WTC11 (cell line): ENCODE measurements around the gene SH3RF2. TPM values are rescaled to one million over a fixed set of nuclear protein-coding genes. Genes with fewer than 3 reads are reported as not detected.

ENCODE experiments used
- ATAC-seq: fragments of 200-7000 bp; cut with Tn5 transposase; 2 replicates; pipeline ENCODE4 v1.10.0; 2021; ENCODE audit warnings: mild to moderate bottlenecking, moderate library complexity
- CTCF ChIA-PET: fragments of 300-600 bp; sonication (Branson Sonifier 250); formaldehyde crosslinking; loops from one replicate; lab custom pipeline; 2021; ENCODE audit warnings: antibody characterized with exemption; lab: Charles Lee
- POLR2A ChIA-PET: fragments of 350-600 bp; sonication (Branson Sonifier 250); formaldehyde crosslinking; loops from one replicate; lab custom pipeline; 2021; ENCODE audit warnings: antibody characterized with exemption; lab: Charles Lee
- DNase-seq: peaks from one replicate; pipeline ENCODE4 v3.0.0; 2021; ENCODE audit warnings: low spot score
- H3K27ac Mint-ChIP-seq: 2 replicates; pipeline ENCODE4 v1.8.0; 2021; ENCODE audit warnings: mixed read lengths
- H3K27me3 Mint-ChIP-seq: 2 replicates; pipeline ENCODE4 v1.8.0; 2021; ENCODE audit warnings: low read depth, mild to moderate bottlenecking, moderate library complexity, mixed read lengths
- H3K36me3 Mint-ChIP-seq: 2 replicates; pipeline ENCODE4 v1.8.0; 2021; ENCODE audit warnings: mixed read lengths
- H3K4me1 Mint-ChIP-seq: 2 replicates; pipeline ENCODE4 v1.8.0; 2022; ENCODE audit warnings: mixed read lengths
- H3K4me3 Mint-ChIP-seq: 2 replicates; pipeline ENCODE4 v1.8.0; 2021; ENCODE audit warnings: mild to moderate bottlenecking, moderate library complexity, mixed read lengths
- H3K9me3 Mint-ChIP-seq: 2 replicates; pipeline ENCODE4 v1.8.0; 2021; ENCODE audit warnings: mixed read lengths
- CREB1 ChIP-seq: sonication (generic); formaldehyde crosslinking; IDR thresholded peaks from 2 replicates; pipeline ENCODE4 v1.8.0; 2023; ENCODE audit warnings: mild to moderate bottlenecking, missing genetic modification reagents
- HMGA2 ChIP-seq: fragments of 250-450 bp; sonication (Bioruptor Pico); IDR thresholded peaks from 2 replicates; pipeline ENCODE4 v1.4.0; 2021; ENCODE audit warnings: mild to moderate bottlenecking, moderate library complexity
- JUN ChIP-seq: sonication (generic); formaldehyde crosslinking; IDR thresholded peaks from 2 replicates; pipeline ENCODE4 v1.8.0; 2023; ENCODE audit warnings: mild to moderate bottlenecking, missing genetic modification reagents
- NFE2L1 ChIP-seq: sonication (generic); formaldehyde crosslinking; IDR thresholded peaks from 2 replicates; pipeline ENCODE4 v1.8.1; 2023; ENCODE audit warnings: missing genetic modification reagents
- NR2C2 ChIP-seq: sonication (generic); formaldehyde crosslinking; IDR thresholded peaks from 2 replicates; pipeline ENCODE4 v1.8.0; 2022; ENCODE audit warnings: mild to moderate bottlenecking, missing genetic modification reagents
- OVOL2 ChIP-seq: fragments of 250-450 bp; sonication (Bioruptor Pico); IDR thresholded peaks from 2 replicates; pipeline ENCODE4 v1.9.0; 2021; ENCODE audit warnings: mild to moderate bottlenecking, borderline replicate concordance
- SOX15 ChIP-seq: fragments of 250-450 bp; sonication (Bioruptor Pico); IDR thresholded peaks from 2 replicates; pipeline ENCODE4 v1.9.0; 2021; ENCODE audit warnings: mild to moderate bottlenecking
- TP53 ChIP-seq: sonication (generic); formaldehyde crosslinking; IDR thresholded peaks from 2 replicates; pipeline ENCODE4 v1.8.1; 2023; ENCODE audit warnings: mild to moderate bottlenecking, missing genetic modification reagents
- ZNF396 ChIP-seq: fragments of 250-450 bp; sonication (Bioruptor Pico); IDR thresholded peaks from 2 replicates; pipeline ENCODE4 v1.8.0; 2021; ENCODE audit warnings: mild to moderate bottlenecking, moderate library complexity, borderline replicate concordance
- ZNF416 ChIP-seq: fragments of 250-450 bp; sonication (Bioruptor Pico); IDR thresholded peaks from 2 replicates; pipeline ENCODE4 v1.9.0; 2021; ENCODE audit warnings: mild to moderate bottlenecking, inconsistent platforms
- total RNA-seq: library from RNA; stranded (reverse); gene quantifications from 3 replicates; pipeline ENCODE4 v1.2.3, GENCODE V29; 2021
- TF ChIP-seq, protein P1 (sequence below): sonication (generic); formaldehyde crosslinking; IDR thresholded peaks from 2 replicates; pipeline ENCODE4 v1.8.1; 2023; ENCODE audit warnings: mild to moderate bottlenecking, missing genetic modification reagents, moderate library complexity
- TF ChIP-seq, protein P2 (sequence below): sonication (generic); formaldehyde crosslinking; IDR thresholded peaks from 2 replicates; pipeline ENCODE4 v1.8.1; 2023; ENCODE audit warnings: mild to moderate bottlenecking, missing genetic modification reagents
- TF ChIP-seq, protein P3 (sequence below): fragments of 250-450 bp; sonication (Bioruptor Pico); IDR thresholded peaks from 2 replicates; pipeline ENCODE4 v1.9.0; 2021; ENCODE audit warnings: mild to moderate bottlenecking, borderline replicate concordance
- TF ChIP-seq, protein P4 (sequence below): sonication (generic); formaldehyde crosslinking; IDR thresholded peaks from 2 replicates; pipeline ENCODE4 v1.8.0; 2023; ENCODE audit warnings: missing genetic modification reagents
- TF ChIP-seq, protein P5 (sequence below): sonication (generic); formaldehyde crosslinking; IDR thresholded peaks from 2 replicates; pipeline ENCODE4 v1.8.0; 2022; ENCODE audit warnings: mild to moderate bottlenecking, missing genetic modification reagents
- TF ChIP-seq, protein P6 (sequence below): fragments of 250-450 bp; sonication (Bioruptor Pico); IDR thresholded peaks from 2 replicates; pipeline ENCODE4 v1.8.0; 2021; ENCODE audit warnings: mild to moderate bottlenecking

SH3RF2 gene
- total RNA-seq, 1 experiment from 2014 or later, result 0.83 TPM

DNA sequence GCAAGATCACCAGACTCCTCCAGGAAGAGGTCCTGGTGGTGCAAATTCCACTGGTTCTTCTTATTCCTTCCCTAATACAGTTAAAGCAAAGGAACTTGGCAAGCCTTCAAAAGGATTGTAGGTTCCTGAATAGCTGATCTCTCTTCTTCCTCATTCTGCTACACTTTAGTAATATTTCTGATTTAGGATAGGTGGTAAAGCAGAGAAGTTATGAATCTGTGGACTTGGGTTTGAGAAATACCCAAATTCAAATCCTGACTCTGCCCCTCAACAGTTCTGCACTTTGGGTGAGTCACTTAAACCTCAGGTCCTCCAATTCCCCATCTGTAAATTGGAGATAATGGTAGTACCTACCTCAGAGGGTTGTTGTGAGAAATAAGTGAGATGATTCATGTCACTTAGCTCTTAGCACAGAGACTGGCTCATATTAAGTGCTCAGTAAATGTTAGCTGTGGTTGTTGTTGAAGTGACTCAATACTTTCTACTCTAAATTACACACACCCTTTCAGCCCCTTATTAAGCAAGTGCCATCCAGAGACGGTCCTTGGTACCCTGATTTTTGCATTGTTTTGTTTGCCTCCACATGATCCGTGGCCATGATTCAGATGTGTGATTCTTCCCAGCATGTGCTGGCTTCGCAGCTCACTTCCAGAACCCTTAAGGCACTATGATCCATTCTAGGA lies 5.2 kb downstream of the SH3RF2 start:
- no peaks in the 10 kb centered on the region for H3K36me3 Mint-ChIP-seq
- no peak for TF ChIP-seq JUN (CRISPR knock-in tag)
- TF ChIP-seq, protein P1, sequence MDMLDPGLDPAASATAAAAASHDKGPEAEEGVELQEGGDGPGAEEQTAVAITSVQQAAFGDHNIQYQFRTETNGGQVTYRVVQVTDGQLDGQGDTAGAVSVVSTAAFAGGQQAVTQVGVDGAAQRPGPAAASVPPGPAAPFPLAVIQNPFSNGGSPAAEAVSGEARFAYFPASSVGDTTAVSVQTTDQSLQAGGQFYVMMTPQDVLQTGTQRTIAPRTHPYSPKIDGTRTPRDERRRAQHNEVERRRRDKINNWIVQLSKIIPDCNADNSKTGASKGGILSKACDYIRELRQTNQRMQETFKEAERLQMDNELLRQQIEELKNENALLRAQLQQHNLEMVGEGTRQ (CRISPR knock-in tag), result no peak
- no peak for TF ChIP-seq ZNF416 (CRISPR knock-in tag)
- TF ChIP-seq, protein P2, sequence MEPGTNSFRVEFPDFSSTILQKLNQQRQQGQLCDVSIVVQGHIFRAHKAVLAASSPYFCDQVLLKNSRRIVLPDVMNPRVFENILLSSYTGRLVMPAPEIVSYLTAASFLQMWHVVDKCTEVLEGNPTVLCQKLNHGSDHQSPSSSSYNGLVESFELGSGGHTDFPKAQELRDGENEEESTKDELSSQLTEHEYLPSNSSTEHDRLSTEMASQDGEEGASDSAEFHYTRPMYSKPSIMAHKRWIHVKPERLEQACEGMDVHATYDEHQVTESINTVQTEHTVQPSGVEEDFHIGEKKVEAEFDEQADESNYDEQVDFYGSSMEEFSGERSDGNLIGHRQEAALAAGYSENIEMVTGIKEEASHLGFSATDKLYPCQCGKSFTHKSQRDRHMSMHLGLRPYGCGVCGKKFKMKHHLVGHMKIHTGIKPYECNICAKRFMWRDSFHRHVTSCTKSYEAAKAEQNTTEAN (CRISPR knock-in tag), result no peak
- no peak for TF ChIP-seq ZNF396 (CRISPR knock-in tag)
- TF ChIP-seq, protein P3, sequence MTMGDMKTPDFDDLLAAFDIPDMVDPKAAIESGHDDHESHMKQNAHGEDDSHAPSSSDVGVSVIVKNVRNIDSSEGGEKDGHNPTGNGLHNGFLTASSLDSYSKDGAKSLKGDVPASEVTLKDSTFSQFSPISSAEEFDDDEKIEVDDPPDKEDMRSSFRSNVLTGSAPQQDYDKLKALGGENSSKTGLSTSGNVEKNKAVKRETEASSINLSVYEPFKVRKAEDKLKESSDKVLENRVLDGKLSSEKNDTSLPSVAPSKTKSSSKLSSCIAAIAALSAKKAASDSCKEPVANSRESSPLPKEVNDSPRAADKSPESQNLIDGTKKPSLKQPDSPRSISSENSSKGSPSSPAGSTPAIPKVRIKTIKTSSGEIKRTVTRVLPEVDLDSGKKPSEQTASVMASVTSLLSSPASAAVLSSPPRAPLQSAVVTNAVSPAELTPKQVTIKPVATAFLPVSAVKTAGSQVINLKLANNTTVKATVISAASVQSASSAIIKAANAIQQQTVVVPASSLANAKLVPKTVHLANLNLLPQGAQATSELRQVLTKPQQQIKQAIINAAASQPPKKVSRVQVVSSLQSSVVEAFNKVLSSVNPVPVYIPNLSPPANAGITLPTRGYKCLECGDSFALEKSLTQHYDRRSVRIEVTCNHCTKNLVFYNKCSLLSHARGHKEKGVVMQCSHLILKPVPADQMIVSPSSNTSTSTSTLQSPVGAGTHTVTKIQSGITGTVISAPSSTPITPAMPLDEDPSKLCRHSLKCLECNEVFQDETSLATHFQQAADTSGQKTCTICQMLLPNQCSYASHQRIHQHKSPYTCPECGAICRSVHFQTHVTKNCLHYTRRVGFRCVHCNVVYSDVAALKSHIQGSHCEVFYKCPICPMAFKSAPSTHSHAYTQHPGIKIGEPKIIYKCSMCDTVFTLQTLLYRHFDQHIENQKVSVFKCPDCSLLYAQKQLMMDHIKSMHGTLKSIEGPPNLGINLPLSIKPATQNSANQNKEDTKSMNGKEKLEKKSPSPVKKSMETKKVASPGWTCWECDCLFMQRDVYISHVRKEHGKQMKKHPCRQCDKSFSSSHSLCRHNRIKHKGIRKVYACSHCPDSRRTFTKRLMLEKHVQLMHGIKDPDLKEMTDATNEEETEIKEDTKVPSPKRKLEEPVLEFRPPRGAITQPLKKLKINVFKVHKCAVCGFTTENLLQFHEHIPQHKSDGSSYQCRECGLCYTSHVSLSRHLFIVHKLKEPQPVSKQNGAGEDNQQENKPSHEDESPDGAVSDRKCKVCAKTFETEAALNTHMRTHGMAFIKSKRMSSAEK, result no peak
- no peak for TF ChIP-seq TP53 (CRISPR knock-in tag)
- no peak for TF ChIP-seq HMGA2
- TF ChIP-seq, protein P4, sequence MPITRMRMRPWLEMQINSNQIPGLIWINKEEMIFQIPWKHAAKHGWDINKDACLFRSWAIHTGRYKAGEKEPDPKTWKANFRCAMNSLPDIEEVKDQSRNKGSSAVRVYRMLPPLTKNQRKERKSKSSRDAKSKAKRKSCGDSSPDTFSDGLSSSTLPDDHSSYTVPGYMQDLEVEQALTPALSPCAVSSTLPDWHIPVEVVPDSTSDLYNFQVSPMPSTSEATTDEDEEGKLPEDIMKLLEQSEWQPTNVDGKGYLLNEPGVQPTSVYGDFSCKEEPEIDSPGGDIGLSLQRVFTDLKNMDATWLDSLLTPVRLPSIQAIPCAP (CRISPR knock-in tag), result no peak
- TF ChIP-seq, protein P5, sequence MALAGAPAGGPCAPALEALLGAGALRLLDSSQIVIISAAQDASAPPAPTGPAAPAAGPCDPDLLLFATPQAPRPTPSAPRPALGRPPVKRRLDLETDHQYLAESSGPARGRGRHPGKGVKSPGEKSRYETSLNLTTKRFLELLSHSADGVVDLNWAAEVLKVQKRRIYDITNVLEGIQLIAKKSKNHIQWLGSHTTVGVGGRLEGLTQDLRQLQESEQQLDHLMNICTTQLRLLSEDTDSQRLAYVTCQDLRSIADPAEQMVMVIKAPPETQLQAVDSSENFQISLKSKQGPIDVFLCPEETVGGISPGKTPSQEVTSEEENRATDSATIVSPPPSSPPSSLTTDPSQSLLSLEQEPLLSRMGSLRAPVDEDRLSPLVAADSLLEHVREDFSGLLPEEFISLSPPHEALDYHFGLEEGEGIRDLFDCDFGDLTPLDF (CRISPR knock-in tag), result no peak
- TF ChIP-seq, protein P6, sequence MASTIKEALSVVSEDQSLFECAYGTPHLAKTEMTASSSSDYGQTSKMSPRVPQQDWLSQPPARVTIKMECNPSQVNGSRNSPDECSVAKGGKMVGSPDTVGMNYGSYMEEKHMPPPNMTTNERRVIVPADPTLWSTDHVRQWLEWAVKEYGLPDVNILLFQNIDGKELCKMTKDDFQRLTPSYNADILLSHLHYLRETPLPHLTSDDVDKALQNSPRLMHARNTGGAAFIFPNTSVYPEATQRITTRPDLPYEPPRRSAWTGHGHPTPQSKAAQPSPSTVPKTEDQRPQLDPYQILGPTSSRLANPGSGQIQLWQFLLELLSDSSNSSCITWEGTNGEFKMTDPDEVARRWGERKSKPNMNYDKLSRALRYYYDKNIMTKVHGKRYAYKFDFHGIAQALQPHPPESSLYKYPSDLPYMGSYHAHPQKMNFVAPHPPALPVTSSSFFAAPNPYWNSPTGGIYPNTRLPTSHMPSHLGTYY (CRISPR knock-in tag), result no peak
- TF ChIP-seq NFE2L1 (CRISPR knock-in tag), result no peak
- TF ChIP-seq OVOL2 (CRISPR knock-in tag), result no peak
- TF ChIP-seq SOX15 (CRISPR knock-in tag), result no peak
- no peak for DNase-seq
- no peak for ATAC-seq
- no peak overlapping the region for H3K27ac Mint-ChIP-seq
- H3K4me1 Mint-ChIP-seq, result peaks cover 36% of the 10 kb centered on the region
- H3K4me3 Mint-ChIP-seq, result no peak overlapping the region
- CTCF ChIA-PET, result interaction anchor here (1.3 to 2.2 kb wide), 2 partner anchors 39 to 54 kb away, joined by 3 to 6 read pairs; no protein-coding TSS in a partner anchor
- no peaks in the 10 kb centered on the region for H3K9me3 Mint-ChIP-seq
- POLR2A ChIA-PET, result no interaction called here
- H3K27me3 Mint-ChIP-seq, result peaks cover 16% of the 10 kb centered on the region

DNA sequence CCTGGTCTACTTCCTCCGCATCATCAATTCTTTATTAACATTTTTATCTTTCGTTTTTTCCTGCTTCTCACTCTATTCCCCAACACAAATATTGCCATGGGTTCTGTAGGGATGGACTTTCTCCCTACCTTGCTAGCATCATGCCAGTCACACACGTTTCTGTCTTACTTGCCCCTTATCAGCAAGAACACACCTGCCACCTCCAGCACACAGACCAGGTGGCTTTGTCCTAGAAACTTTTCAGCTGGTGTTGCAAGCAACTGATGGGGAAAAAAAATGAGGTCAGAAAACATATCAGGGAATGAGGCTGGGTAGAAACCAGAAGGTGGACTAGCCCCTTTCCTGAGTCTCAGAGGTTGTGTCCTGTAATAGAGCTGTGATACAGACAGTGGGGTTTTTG lies 5.8 kb downstream of the SH3RF2 start:
- DNase-seq (no peak), ATAC-seq (no peak)
- POLR2A ChIA-PET, result no interaction called here
- Mint-ChIP-seq H3K36me3 (no peaks in the 10 kb centered on the region), H3K27me3 (peaks cover 14% of the 10 kb centered on the region), H3K4me1 (peaks cover 30% of the 10 kb centered on the region), H3K27ac (no peak overlapping the region), H3K4me3 (no peak overlapping the region), H3K9me3 (no peaks in the 10 kb centered on the region)
- CTCF ChIA-PET, result interaction anchor here (1.3 kb wide), 1 partner anchor 38 kb away, joined by 3 read pairs; no protein-coding TSS in a partner anchor
- TF ChIP-seq NFE2L1 (CRISPR knock-in tag) (no peak), CREB1 (CRISPR knock-in tag) (no peak), NR2C2 (CRISPR knock-in tag) (no peak)
- TF ChIP-seq, protein P2 (CRISPR knock-in tag), result no peak
